DOHH2 (cell line): Measurements from ENCODE around the gene DPP4.

Source experiments
- H3F3A ChIP-seq: fragments of 200-600 bp; sonication (generic), shearing (Covaris generic); 2 replicates; pipeline ENCODE4 v1.6.0; 2016; ENCODE audit warnings: antibody characterized with exemption, mild to moderate bottlenecking; ENCODE audit not compliant: control insufficient read depth, insufficient read depth
- H3K27ac ChIP-seq: fragments of 200-600 bp; sonication (generic); 2 replicates; pipeline ENCODE4 v1.5.1; 2014; ENCODE audit warnings: low read depth, mild to moderate bottlenecking, low read length, moderate library complexity
- H3K27me3 ChIP-seq: fragments of 200-600 bp; sonication (generic); 2 replicates; pipeline ENCODE4 v1.6.1; 2014; ENCODE audit warnings: mild to moderate bottlenecking, low read length, mixed read lengths; ENCODE audit not compliant: control insufficient read depth
- H3K36me3 ChIP-seq: fragments of 200-600 bp; sonication (generic); 2 replicates; pipeline ENCODE4 v1.6.1; 2014; ENCODE audit warnings: mild to moderate bottlenecking, low read length, moderate library complexity, mixed read lengths; ENCODE audit not compliant: control insufficient read depth
- H3K4me1 ChIP-seq: fragments of 200-600 bp; sonication (generic); 2 replicates; pipeline ENCODE4 v1.6.1; 2014; ENCODE audit warnings: mild to moderate bottlenecking, low read length, mixed read lengths; ENCODE audit not compliant: control insufficient read depth
- H3K4me2 ChIP-seq: fragments of 200-600 bp; sonication (generic); 2 replicates; pipeline ENCODE4 v1.6.0; 2014; ENCODE audit warnings: mild to moderate bottlenecking, low read length, moderate library complexity
- H3K4me3 ChIP-seq: fragments of 200-600 bp; sonication (generic); 2 replicates; pipeline ENCODE4 v1.5.1; 2014; ENCODE audit warnings: mild to moderate bottlenecking, low read length, mixed read lengths
- H3K79me2 ChIP-seq: fragments of 200-600 bp; sonication (generic); 2 replicates; pipeline ENCODE4 v1.6.1; 2014; ENCODE audit warnings: mild to moderate bottlenecking, low read length, mixed read lengths; ENCODE audit not compliant: control insufficient read depth
- H3K9me2 ChIP-seq: fragments of 200-600 bp; sonication (generic); replicated peaks from 2 replicates; pipeline ENCODE4 v1.6.1; 2014; ENCODE audit warnings: mild to moderate bottlenecking, low read length, mixed read lengths; ENCODE audit not compliant: control insufficient read depth
- H3K9me3 ChIP-seq: fragments of 200-600 bp; sonication (generic); 2 replicates; pipeline ENCODE4 v1.6.1; 2014; ENCODE audit warnings: antibody characterized with exemption, low read length, mixed read lengths; ENCODE audit not compliant: control insufficient read depth, insufficient read depth
- H4K20me1 ChIP-seq: fragments of 200-600 bp; sonication (generic); 2 replicates; pipeline ENCODE4 v1.6.0; 2014; ENCODE audit warnings: low read depth, mild to moderate bottlenecking, antibody characterized with exemption, low read length, moderate library complexity; ENCODE audit not compliant: control insufficient read depth, insufficient read depth
- EZH2phosphoT487 ChIP-seq: fragments of 200-600 bp; sonication (generic); IDR thresholded peaks from 2 replicates; pipeline ENCODE4 v1.6.1; 2017; ENCODE audit warnings: borderline replicate concordance, mild to moderate bottlenecking, antibody characterized with exemption, low read length, moderate library complexity, mixed read lengths
- TF ChIP-seq, protein P1 (sequence below): fragments of 200-600 bp; sonication (generic); IDR thresholded peaks from one replicate; pipeline ENCODE4 v1.5.1; 2014; ENCODE audit warnings: antibody characterized with exemption, mild to moderate bottlenecking, low read depth, low read length; ENCODE audit not compliant: poor library complexity, severe bottlenecking

DPP4 gene

GRCh38 chr2:162073888-162074631, at the start of gene DPP4:
DPP4 (minus strand) TSS chr2:162074215; CDS start chr2:162073981, 234 bp downstream.
- H3K27me3 ChIP-seq, result peaks cover 21% of the 10 kb centered on the region
- H4K20me1 ChIP-seq, result no peaks in the 10 kb centered on the region
- TF ChIP-seq EZH2phosphoT487, result no peak
- TF ChIP-seq, protein P1, sequence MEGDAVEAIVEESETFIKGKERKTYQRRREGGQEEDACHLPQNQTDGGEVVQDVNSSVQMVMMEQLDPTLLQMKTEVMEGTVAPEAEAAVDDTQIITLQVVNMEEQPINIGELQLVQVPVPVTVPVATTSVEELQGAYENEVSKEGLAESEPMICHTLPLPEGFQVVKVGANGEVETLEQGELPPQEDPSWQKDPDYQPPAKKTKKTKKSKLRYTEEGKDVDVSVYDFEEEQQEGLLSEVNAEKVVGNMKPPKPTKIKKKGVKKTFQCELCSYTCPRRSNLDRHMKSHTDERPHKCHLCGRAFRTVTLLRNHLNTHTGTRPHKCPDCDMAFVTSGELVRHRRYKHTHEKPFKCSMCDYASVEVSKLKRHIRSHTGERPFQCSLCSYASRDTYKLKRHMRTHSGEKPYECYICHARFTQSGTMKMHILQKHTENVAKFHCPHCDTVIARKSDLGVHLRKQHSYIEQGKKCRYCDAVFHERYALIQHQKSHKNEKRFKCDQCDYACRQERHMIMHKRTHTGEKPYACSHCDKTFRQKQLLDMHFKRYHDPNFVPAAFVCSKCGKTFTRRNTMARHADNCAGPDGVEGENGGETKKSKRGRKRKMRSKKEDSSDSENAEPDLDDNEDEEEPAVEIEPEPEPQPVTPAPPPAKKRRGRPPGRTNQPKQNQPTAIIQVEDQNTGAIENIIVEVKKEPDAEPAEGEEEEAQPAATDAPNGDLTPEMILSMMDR, result no peak
- H3K79me2 ChIP-seq, result no peaks in the 10 kb centered on the region
- peak within 1 kb of the TSS; percentile 63 for H3K4me2 ChIP-seq
- H3K4me3 ChIP-seq, result peak within 1 kb of the TSS; percentile 62
- no peak within 1 kb of the TSS for H3K27ac ChIP-seq
- H3K36me3 ChIP-seq, result no peaks in the 10 kb centered on the region
- H3K4me1 ChIP-seq, result peaks cover 9% of the 10 kb centered on the region
- H3F3A ChIP-seq, result no peaks in the 10 kb centered on the region
- H3K9me3 ChIP-seq, result no peaks in the 10 kb centered on the region
- H3K9me2 ChIP-seq, result no peaks in the 10 kb centered on the region

GRCh38 chr2:162118166-162119031, 44.4 kb upstream of the DPP4 start:
- Histone ChIP-seq H4K20me1 (no peaks in the 10 kb centered on the region), H3K9me2 (no peaks in the 10 kb centered on the region), H3K4me2 (no peak overlapping the region), H3F3A (no peaks in the 10 kb centered on the region), H3K36me3 (no peaks in the 10 kb centered on the region), H3K79me2 (no peaks in the 10 kb centered on the region), H3K9me3 (no peaks in the 10 kb centered on the region), H3K27me3 (no peaks in the 10 kb centered on the region), H3K4me1 (no peaks in the 10 kb centered on the region), H3K4me3 (no peak overlapping the region), H3K27ac (no peak overlapping the region)
- TF ChIP-seq, protein P1, result no peak
- no peak for TF ChIP-seq EZH2phosphoT487

DNA sequence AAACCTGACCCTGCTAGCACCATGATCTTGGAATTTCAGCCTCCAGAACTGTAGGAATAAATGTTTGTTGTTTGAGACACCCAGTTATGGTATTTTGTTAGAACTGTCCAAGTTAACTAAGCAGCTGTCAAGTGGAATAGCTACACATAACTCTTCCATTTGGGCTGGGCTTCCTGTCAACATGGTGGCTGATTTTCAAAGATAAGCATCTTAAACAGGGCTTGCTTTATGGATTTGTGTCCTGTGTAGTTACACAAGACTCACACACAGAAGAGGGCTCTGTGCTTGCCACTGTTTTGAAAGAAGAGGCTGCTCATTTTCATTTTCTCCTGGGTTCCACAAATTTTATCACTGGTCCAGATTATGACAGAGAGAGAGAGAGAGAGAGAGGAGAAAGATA, 42.3 kb upstream of the DPP4 start:
- H3K9me3 ChIP-seq, result no peaks in the 10 kb centered on the region

More for the DNA sequence above, 42.3 kb upstream of the DPP4 start:
- Histone ChIP-seq H3K4me2 (no peak overlapping the region), H3K79me2 (no peaks in the 10 kb centered on the region), H3K4me1 (no peaks in the 10 kb centered on the region), H3K27me3 (no peaks in the 10 kb centered on the region), H3K4me3 (no peak overlapping the region), H3F3A (no peaks in the 10 kb centered on the region), H3K36me3 (no peaks in the 10 kb centered on the region), H3K9me2 (no peaks in the 10 kb centered on the region), H3K27ac (no peak overlapping the region), H4K20me1 (no peaks in the 10 kb centered on the region)
- TF ChIP-seq EZH2phosphoT487, result no peak
- TF ChIP-seq, protein P1, result no peak
